ENCODE data around the gene PIK3R4.

DNA sequence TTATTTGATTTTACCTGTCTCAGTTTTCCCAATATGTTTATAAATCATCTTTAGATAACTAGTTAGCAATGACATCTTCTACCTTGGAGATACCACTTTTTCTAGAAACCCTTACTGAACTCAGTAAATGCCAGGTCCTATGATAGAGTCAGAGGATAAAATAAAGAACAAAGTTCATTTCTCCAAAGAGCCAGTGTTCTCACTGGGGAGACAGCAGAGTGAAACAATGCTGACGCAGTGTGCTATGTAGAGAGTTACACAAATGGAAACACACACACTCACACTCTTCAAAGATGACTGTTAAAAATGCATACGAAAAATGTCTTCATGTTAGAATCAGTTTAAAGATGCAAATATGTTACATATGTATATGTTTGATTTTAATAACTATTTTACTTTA lies 111.3 kb downstream of the PIK3R4 start:
- TF ChIP-seq, protein P1, sequence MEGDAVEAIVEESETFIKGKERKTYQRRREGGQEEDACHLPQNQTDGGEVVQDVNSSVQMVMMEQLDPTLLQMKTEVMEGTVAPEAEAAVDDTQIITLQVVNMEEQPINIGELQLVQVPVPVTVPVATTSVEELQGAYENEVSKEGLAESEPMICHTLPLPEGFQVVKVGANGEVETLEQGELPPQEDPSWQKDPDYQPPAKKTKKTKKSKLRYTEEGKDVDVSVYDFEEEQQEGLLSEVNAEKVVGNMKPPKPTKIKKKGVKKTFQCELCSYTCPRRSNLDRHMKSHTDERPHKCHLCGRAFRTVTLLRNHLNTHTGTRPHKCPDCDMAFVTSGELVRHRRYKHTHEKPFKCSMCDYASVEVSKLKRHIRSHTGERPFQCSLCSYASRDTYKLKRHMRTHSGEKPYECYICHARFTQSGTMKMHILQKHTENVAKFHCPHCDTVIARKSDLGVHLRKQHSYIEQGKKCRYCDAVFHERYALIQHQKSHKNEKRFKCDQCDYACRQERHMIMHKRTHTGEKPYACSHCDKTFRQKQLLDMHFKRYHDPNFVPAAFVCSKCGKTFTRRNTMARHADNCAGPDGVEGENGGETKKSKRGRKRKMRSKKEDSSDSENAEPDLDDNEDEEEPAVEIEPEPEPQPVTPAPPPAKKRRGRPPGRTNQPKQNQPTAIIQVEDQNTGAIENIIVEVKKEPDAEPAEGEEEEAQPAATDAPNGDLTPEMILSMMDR (IDR thresholded peaks at IDR 0.05), result no peak
- no peak for TF ChIP-seq POLR2A (IDR thresholded peaks at IDR 0.05)
- no peak for TF ChIP-seq EP300 (IDR thresholded peaks at IDR 0.05; ENCODE audit: low read depth)
- TF ChIP-seq POLR2AphosphoS5 (IDR thresholded peaks at IDR 0.05), result no peak
